Measurements from ENCODE around the gene EML3. TPM values are rescaled to one million over a fixed set of nuclear protein-coding genes. Genes with fewer than 3 reads are reported as not detected.
"Not testable (repeated sequence)": the region's sequence is repeated elsewhere in the genome, so short reads cannot be mapped to it uniquely, and the experiment has no call there.

EML3 gene
- polyA plus RNA-seq, 1 donor from 2014 or later: 13.8 TPM

DNA sequence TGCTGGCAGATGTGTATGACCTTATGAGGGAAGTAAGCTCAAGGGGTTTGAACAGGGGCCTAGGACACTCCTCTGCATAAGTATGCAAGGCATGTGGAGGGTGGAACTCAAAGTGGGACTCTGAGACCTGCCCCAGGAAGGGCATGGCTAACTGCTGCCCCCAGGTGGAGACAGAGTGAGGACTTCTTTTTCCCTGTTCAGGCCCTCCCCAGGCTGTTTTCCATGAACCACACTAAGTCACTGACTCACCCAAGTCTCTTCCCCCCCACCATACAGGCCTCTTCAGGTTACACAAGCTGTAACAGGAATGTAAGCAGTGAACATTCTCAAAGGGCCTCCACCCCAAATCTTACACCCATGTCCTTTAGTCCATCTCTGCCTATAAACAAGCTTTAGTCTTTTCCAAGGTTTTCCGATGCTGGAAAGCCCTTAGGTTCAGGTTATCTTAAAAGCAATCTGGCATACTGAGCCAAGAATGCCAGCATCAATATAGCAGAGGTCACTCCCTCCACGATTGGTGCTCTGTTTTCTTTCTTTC is 51.9 kb downstream of the EML3 start:
- H3K4me3 Mint-ChIP-seq: peak overlapping the region in 1 of 4 donors; percentile 33
- peak overlapping the region; percentile 19 to 48 (median 20) for H3K27ac Mint-ChIP-seq
- no peaks in the 10 kb centered on the region for H3K27me3 Mint-ChIP-seq
- H3K9me3 Mint-ChIP-seq: no peaks in the 10 kb centered on the region
- peaks cover 35 to 43% (median 37%) of the 10 kb centered on the region in 3 donors for H3K4me1 Mint-ChIP-seq
- H3K36me3 Mint-ChIP-seq: no peaks in the 10 kb centered on the region

- H3K4me3 Mint-ChIP-seq: peak overlapping the region in 2 of 4 donors; percentile 33 to 73
- H3K9me3 Mint-ChIP-seq, H3K27me3 Mint-ChIP-seq, H3K36me3 Mint-ChIP-seq: not testable (repeated sequence)
- peaks cover 38 to 45% (median 44%) of the 10 kb centered on the region in 3 donors for H3K4me1 Mint-ChIP-seq
- peak overlapping the region; percentile 23 to 88 (median 48) for H3K27ac Mint-ChIP-seq
Measured at GRCh38 chr11:62559626-62560025, 52.9 kb downstream of the EML3 start.

- Mint-ChIP-seq H3K9me3 (no peaks in the 10 kb centered on the region), H3K27ac (peak overlapping the region; percentile 48 to 88 (median 86)), H3K36me3 (no peaks in the 10 kb centered on the region), H3K4me1 (peaks cover 42 to 50% (median 44%) of the 10 kb centered on the region in 3 donors), H3K4me3 (peak overlapping the region in 1 of 4 donors; percentile 73), H3K27me3 (no peaks in the 10 kb centered on the region)
Measured at GRCh38 chr11:62559204-62559603, 53.4 kb downstream of the EML3 start.

GRCh38 chr11:62558669-62559068 is 53.9 kb downstream of the EML3 start:
- H3K4me1 Mint-ChIP-seq: peaks cover 44 to 55% (median 48%) of the 10 kb centered on the region in 3 donors
- H3K27ac Mint-ChIP-seq: peak overlapping the region in 1 of 3 donors; percentile 97
- no peak overlapping the region for H3K4me3 Mint-ChIP-seq
- no peaks in the 10 kb centered on the region for H3K9me3 Mint-ChIP-seq
- H3K27me3 Mint-ChIP-seq: no peaks in the 10 kb centered on the region
- H3K36me3 Mint-ChIP-seq: no peaks in the 10 kb centered on the region

DNA sequence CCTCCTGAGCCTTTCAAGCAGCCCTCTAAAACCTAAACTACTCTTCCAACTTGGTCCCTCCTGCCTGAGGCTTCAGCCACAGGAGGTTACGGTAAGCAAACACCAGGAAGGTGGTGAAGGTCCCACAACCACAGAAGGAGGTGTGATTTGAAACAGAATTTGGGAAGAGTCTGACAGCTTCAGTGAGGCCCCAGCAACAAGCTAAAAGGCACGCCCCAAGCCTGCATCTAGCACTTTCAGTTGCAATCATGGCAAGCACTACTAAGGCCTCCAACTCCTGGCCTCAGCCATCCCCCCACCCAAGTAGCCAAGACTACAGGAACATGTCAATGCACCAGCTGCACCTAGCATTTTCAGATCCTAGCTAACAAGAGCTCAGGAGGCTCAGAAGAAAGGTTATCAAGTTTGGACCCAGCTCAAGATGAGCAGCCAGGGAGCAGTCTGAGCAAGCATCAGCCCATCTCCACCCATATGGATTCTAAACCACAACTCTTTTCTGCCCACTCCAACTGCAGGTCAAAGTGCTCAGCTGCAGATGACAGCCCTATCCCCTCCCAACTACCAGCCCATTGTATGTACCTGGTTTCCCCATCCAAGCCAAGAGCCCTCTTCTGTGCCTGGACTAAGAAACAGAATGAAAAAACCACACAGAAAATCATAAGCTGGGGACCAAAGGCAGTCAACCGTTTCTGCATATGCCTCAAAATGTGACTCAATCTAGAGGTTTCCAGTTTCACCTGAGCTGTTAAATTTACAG is 55.5 kb downstream of the EML3 start:
- Mint-ChIP-seq H3K4me3 (peak overlapping the region; percentile 74 to 94 (median 87)), H3K4me1 (peaks cover 51 to 68% (median 62%) of the 10 kb centered on the region in 3 donors), H3K27ac (peak overlapping the region; percentile 97 to 100 (median 99)), H3K27me3 (no peaks in the 10 kb centered on the region), H3K36me3 (no peaks in the 10 kb centered on the region), H3K9me3 (no peaks in the 10 kb centered on the region)

DNA sequence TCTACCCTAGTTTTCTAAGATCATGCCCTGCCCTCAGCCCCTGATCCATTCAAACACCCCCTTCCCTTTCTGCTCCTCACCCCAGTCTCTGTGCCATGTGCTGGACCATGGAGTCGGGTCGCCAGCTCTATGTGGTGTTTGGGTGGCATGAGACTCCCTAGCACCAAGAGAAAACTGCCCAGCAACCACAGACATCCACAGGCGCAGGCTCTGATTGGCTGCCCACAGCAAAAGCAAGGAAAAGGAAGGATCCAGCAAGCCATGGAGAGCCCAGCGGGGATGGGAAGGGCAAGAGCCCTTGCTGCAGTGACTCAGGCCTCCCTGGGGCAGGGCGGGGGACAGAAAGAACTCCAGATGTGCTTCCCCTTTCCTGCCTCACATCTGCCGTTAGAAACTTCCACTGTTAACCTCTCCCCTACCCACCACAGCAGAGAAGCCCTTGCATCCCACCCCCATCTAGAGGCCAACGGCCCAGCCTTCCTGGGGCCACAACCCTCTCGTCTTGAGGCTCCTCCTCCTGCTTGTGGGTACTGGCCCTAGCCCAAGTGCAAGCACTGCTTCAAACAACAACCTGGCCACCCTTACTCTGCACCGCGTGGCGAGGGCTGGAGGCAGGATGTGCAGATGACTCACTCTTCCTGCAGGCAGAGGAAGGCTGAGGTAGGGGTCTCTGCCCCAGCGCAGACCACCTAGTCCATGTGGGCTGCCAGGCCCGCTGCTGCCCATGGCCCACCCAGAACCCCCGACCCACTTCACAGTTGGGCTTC is 56.3 kb downstream of the EML3 start:
- H3K4me3 Mint-ChIP-seq: peak overlapping the region; percentile 74 to 94 (median 87)
- peaks cover 52 to 73% (median 67%) of the 10 kb centered on the region in 3 donors for H3K4me1 Mint-ChIP-seq
- H3K9me3 Mint-ChIP-seq: no peaks in the 10 kb centered on the region
- H3K36me3 Mint-ChIP-seq: no peaks in the 10 kb centered on the region
- no peaks in the 10 kb centered on the region for H3K27me3 Mint-ChIP-seq
- H3K27ac Mint-ChIP-seq: peak overlapping the region; percentile 97 to 100 (median 99)

- Mint-ChIP-seq H3K27me3 (peaks cover 3% of the 10 kb centered on the region), H3K9me3 (no peaks in the 10 kb centered on the region), H3K4me3 (peak overlapping the region; percentile 74 to 94 (median 87)), H3K27ac (peak overlapping the region; percentile 97 to 100 (median 99)), H3K4me1 (peaks cover 49 to 76% (median 71%) of the 10 kb centered on the region in 3 donors), H3K36me3 (no peaks in the 10 kb centered on the region)
Measured at GRCh38 chr11:62555464-62556107, 57.0 kb downstream of the EML3 start.

DNA sequence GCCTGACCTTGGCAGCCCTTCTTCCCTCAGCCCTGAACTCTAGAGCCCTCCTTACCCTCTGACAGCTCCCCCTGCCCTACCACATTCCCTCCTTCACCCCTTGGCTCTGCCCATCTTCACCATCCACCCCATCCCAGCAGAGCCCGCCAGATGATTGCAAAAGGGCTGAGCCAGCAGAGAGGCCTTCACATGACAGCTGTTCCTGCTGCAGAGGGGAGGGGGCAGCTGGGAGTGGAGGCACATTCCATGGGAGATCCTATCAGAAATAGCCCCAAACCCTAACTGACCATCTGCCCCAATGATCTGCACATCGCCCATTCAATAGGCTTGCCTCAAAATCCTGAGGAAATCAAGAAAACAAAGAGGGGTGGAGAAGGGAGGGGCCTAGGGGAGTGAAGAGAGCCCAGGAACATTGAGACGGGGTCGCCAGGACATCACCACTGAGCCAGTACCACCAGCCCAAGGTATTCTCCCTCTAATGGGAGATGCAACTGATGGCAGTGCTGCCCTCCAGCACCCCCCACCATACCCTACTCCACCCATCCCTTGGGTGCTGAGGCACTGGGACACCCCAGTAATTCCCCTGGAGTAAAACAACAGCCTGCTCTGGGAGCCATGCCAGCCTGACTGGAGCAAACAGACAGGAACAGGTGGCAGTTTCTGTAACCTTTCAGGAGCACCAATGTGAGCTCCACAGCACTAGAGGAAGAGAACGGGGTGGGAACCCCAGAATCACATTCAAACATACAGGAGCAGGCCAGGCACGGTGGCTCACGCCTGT is 58.0 kb downstream of the EML3 start:
- peak overlapping the region; percentile 97 to 100 (median 99) for H3K27ac Mint-ChIP-seq
- peak overlapping the region in 3 of 4 donors; percentile 57 to 94 (median 94) for H3K4me3 Mint-ChIP-seq
- H3K36me3 Mint-ChIP-seq: no peaks in the 10 kb centered on the region
- H3K27me3 Mint-ChIP-seq: peaks cover 4% of the 10 kb centered on the region
- H3K9me3 Mint-ChIP-seq: no peaks in the 10 kb centered on the region
- peaks cover 41 to 79% (median 73%) of the 10 kb centered on the region in 3 donors for H3K4me1 Mint-ChIP-seq

DNA sequence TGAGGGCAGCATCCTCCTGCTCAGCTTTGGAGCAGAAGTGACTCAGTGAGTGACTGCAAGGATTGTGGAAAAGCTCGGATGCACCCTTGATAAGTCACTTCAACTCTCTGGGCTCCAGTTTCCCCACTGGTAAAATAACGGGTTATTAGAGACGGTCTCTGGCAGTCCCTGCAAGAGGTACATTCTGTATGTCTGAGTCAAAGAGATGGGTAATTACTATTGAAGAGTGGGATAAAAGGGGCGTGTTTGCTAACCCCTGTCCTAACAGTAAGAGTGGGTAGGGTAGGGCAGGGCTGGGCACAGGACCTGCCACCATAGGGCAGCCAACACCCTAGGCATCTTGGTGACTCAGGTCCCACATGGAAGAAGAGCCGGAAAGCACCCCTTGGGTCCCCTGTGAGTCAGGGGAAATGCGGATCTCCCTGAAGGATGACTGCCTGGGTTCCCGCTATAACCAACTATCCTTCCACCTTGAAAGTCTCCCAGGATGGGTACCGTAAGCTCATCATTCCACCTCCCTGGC is 58.7 kb downstream of the EML3 start:
- H3K36me3 Mint-ChIP-seq: no peaks in the 10 kb centered on the region
- peaks cover 41 to 75% (median 74%) of the 10 kb centered on the region in 3 donors for H3K4me1 Mint-ChIP-seq
- H3K9me3 Mint-ChIP-seq: no peaks in the 10 kb centered on the region
- H3K4me3 Mint-ChIP-seq: peak overlapping the region in 3 of 4 donors; percentile 44 to 94 (median 94)
- peaks cover 5% of the 10 kb centered on the region for H3K27me3 Mint-ChIP-seq
- H3K27ac Mint-ChIP-seq: peak overlapping the region; percentile 97 to 100 (median 99)

- Mint-ChIP-seq H3K4me3 (peak overlapping the region; percentile 44 to 94 (median 81)), H3K27me3 (peaks cover 5% of the 10 kb centered on the region), H3K36me3 (no peaks in the 10 kb centered on the region), H3K27ac (peak overlapping the region; percentile 97 to 100 (median 99)), H3K4me1 (peaks cover 41 to 75% (median 74%) of the 10 kb centered on the region in 3 donors), H3K9me3 (no peaks in the 10 kb centered on the region)
Measured at GRCh38 chr11:62553080-62553838, 59.3 kb downstream of the EML3 start.

- H3K4me3 Mint-ChIP-seq: peak overlapping the region; percentile 81 to 94 (median 91)
- H3K9me3 Mint-ChIP-seq: no peaks in the 10 kb centered on the region
- H3K27ac Mint-ChIP-seq: peak overlapping the region; percentile 97 to 100 (median 99)
- H3K36me3 Mint-ChIP-seq: no peaks in the 10 kb centered on the region
- peaks cover 41 to 80% (median 76%) of the 10 kb centered on the region in 3 donors for H3K4me1 Mint-ChIP-seq
- H3K27me3 Mint-ChIP-seq: peaks cover 5% of the 10 kb centered on the region
Measured at GRCh38 chr11:62552485-62553079, 60.0 kb downstream of the EML3 start.
